HTERT RPE-1 (cell line): ENCODE results near the gene PRMT7.

ENCODE experiments used
- in situ Hi-C: fragments of 300-500 bp; cut with MboI; formaldehyde crosslinking; loops from 4 replicates; pipeline ENCODE4 v1.14.3; 2020; ENCODE audit warnings: low sequenced_read_pairs

Gene PRMT7

DNA sequence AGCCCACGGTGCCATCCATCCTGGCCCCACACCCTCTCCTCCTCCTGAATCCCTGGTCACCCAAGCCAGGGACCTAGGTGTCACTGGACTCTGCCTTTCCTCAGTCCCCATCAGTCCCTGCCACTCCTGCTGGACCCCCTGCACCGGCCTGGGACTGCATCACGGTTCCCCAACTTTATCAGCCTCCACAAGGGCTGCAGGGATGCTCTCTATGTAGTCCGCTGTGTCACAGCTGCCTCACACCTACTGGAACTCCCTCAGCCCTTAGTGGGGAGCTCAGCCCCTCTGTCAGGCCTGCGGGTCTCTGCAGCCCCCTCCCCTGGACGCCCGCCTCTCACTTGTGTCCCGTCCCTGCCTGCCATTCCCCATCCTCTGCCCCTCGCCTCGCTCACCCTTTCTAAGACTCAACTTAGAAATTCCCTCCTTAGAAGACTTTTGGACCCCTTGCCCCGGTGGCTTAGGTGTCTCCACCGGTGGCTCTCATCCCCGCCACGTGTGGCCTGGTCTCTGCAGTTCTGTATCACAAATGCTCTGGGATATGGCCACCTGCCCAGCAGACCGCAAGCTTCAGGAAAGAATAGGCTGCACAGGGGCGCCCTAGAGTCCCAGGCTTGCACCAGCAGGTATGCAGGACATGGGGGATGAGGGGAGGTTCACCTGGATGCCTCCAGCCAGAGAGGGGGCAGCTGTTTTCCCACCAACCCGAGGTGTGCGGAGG, 62.9 kb downstream of the PRMT7 start:
- in situ Hi-C loops: no loop called here

DNA sequence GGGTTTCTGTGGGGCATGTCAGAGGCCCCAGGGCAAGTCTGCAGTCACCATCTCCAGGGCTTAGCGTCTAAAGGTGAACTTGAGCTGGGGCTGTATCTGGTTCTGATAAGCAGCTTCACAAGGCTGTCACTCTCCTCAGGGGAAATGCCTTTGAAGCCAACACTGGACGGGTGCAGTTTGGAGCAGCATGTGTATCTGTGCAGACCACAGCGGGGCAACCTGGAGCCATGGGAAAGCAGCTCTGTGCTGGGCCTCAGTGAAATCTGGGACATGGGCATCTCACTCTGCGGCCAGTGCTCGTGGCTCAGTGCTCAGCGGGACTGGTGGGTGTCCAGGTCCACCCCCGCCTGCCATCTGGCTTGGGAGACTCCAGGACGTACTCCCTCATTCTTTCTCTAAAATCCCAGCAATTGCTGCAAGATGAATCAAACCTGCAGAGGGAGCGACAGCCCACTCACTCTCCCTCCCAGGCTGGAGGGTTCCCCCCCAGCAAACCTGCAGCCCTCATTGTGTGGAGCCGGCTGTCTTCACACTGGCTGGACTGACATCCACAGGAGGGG, 63.5 kb downstream of the PRMT7 start:
- in situ Hi-C loops: no loop called here

DNA sequence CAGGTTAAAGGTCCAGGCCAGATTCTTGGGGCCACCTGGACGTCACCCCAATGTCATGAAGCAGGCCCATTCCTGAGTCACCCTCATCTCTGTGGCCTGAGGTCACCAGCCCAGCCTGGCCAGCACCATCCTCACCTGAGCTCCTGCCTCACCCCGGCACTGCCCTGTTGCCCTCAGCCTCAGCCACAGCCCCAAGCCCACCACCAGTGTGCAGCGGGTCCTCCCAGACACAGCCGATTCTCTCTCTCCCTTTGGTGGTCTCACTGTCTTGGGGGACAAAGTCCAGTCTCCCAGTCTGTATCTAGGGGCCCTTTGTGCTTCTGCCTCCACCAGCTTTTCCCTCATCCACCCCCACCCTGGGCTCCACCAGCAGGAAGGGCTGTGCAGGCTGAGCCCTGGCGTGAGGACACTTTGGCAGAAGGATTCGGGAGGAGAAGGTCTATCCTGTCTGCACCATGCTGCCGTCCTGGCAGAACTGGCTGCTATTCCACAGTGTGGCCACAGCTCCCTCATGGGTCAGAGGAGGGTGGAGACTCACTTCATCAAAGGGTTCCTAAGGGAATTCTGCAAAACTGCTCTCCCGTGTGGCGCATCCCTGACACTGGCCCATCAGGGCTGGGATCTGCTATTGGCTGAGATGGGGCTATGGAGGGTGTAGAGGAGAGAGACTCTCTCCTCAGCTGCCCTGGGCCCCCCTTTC, 64.3 kb downstream of the PRMT7 start:
- in situ Hi-C loops: no loop called here

GRCh38 chr16:68375801-68376536, 65.2 kb downstream of the PRMT7 start:
- in situ Hi-C loops: no loop called here

- in situ Hi-C loops: no loop called here
Measured at GRCh38 chr16:68376590-68376989, 65.8 kb downstream of the PRMT7 start.

DNA sequence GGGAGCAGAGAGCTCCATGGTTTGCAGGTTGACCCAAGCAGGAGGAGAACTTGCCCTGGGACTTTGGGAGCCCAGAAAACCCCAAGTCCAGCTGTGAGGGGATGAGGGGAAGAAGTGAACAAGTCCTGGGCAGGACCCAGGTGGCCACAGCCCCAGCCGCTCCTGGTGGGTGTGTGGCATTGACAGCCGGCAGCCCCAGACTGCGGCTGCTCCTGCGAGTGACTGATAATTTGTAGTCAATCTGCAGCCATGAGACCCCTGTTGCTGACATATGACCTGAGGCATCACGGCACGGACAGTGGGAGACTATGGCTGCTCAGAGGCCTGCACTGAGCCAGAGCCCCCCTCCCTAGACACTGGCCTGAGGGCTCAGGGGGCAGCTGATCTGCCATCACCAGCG, 66.4 kb downstream of the PRMT7 start:
- in situ Hi-C loops: no loop called here

- in situ Hi-C loops: no loop called here
Measured at GRCh38 chr16:68377667-68378393, 67.0 kb downstream of the PRMT7 start.

DNA sequence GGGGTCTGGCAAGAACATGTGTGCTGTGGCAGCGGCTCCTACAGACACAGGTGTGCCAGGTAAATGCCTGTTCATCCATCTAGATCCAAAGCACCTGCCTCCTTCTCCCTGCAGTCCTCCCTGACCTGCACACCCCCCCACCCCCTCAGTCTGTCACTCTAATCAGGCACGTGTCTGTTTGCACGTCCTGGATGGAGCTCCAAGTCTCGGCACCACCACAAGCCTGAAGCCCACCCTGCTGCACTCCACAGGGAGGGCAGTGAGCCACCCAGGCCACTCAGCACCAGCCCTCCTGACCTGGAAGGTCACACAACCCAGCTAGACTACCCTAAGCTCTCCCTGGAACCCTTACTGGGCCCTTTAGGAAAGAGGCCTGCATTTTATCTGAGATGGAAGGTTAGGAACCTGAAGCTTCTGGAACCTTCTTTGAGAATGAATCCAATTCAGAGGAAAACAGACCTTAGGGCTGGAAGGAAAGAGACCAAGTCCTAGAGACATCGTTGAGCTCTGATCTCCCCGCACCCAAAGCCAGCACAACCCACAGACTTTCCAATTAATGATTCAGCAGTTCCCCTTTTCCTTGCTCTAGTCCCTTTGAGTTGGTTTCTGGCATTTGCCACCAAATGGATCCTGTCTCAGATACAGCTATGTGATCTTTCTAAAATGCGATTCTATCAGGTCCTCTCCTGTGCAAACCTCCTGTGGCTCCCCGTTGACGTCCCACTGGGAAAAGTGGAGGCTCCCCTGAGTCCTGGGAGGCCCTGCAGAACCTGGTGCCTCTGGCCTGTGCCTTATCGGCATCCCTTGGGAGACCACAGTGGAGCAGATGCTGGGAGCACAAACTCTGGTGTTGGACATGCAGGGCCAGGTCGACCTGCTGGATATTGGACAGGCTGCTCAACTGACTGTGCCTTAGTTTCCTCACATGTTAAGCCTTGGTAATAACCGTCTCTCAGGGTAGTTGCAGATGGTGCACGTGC, 67.9 kb downstream of the PRMT7 start:
- in situ Hi-C loops: no loop called here

DNA sequence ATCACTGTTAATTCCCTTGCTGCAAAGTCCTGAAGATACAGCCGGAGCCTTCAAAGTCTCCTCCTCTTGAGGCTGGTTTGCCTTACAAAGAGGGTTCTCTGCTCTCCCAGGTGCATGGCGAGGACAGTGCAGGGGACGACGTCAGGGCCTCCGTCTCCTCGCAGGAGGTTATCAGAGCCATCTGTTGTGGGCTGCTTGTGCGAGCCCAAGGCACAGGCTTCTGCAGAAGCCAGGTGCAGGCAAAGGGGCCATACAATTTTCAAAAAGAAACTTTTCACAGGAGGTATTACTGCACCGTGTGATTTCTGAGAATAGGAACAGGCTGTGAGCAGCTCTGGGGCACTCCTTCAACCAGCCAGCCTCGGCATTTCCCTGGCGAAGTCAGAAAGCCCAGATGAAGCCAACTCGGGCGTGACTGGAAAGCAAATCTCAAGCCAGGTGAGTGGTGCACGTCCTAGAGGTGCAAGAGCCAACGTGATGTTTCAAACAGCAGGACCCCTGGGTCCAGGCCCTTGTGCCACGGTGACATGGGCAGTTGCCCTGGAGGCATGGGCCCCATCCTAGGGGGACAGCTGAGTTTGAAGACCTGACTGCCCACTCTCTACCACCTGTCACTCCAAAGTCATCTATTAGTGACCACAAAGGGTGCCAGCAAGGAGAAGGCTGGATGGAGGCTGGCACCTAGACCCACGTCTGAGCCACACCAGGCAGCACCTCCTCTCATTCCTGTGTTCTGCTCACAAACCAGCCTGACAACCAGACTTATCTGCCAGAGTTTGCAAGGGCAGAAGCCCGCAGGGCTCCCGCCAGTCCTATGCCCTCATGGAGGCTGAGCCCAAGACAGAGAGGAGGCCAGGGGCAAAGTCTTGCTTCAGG, 68.9 kb downstream of the PRMT7 start:
- in situ Hi-C loops: no loop called here

GRCh38 chr16:68380348-68380670, 69.5 kb downstream of the PRMT7 start:
- in situ Hi-C loops: no loop called here

DNA sequence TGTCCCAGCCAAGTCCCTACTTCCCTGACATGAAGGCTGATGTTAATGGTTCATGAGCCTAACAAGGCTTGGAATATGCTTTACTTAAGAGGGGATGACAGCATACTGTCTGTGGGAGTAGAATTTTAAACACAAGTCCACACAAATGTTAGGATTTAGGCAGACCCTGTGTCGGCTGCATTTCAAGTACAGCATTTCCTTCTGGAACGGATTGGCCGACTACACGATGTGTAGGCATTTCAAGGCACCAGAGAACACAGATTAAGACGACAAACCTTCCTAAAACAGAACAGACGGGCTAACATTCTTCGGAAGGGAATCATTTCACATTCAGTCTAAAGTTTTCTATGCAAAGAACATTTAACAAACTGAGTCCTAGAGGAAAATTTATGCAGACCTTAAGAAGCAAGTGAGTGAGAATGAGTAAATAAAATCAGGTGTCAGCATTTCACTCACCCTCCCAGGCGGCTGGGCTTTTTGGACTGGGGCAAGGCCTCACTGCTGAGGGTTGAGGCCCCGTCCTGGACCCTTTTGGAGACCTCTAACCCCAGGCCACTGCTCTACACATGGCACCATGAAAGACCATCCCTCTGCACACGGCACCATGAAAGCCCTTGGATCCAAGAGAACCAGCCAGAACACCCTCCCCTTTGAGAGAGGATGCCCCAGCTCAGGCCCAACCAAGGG, 70.0 kb downstream of the PRMT7 start:
- in situ Hi-C loops: no loop called here

- in situ Hi-C loops: no loop called here
Measured at GRCh38 chr16:68381363-68381724, 70.5 kb downstream of the PRMT7 start.

DNA sequence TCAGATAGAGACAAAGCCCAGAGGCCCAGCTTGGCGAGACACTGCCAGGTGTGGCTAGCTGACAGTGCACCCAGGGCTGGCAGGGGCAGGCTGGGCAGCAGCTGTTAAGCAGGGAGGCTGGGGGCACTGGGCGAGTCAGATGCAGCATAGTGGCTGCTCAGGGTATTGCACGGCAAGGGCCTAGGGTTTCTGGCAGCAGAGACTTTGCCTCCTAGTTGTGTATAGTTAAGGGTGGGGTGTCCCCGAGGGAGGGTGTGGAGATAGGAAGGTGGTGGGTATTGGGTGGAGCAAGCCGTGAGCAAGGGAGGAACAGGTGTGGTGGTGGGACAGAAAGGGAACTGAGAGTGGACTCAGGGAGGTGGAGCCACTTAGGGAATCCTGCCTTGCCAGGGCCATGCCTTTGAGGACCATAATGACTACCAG, 71.5 kb downstream of the PRMT7 start:
- in situ Hi-C loops: no loop called here

DNA sequence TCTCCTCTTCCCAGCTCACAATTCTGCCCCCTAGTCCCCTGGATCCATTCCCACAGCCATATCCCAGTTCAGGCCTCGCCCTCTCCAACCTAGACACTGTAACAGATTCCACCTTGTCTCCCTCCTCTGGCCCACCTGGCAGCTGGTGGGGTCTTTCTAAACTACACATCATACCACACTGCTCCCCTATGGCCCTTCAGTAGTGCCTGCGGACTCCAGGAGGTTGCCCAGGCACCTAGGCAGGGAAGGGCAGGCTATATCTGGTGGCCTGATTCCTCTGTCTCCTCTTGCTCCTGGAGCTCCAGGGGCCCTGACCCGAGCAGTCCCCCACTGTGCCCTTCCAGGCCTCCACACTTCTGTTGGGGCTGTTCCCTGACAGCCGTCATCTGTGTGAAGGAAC, 73.0 kb downstream of the PRMT7 start:
- in situ Hi-C loops: no loop called here

GRCh38 chr16:68384288-68385161, 73.7 kb downstream of the PRMT7 start:
- in situ Hi-C loops: no loop called here

- in situ Hi-C loops: no loop called here
Measured at GRCh38 chr16:68385371-68385770, 74.6 kb downstream of the PRMT7 start.

DNA sequence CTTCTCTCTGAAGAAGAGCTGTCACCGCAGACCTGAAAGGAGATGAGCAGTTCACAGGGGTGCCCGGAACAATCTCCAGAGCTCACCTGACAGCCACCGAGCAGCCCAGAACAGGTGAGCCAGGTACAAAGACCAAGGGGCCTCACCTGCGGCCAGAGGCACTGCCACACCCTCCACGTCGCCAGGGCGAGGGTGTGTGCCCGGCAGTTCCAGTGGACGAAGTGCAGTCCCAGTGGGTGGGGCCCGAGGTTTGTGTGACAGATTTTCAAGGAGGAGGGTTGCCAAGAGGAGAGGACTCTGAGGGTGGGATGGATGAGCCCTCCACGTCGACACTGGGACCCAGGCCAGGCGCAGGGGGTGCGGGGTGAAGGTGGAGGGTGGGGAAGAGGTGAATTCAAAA, 75.8 kb downstream of the PRMT7 start:
- in situ Hi-C loops: no loop called here

DNA sequence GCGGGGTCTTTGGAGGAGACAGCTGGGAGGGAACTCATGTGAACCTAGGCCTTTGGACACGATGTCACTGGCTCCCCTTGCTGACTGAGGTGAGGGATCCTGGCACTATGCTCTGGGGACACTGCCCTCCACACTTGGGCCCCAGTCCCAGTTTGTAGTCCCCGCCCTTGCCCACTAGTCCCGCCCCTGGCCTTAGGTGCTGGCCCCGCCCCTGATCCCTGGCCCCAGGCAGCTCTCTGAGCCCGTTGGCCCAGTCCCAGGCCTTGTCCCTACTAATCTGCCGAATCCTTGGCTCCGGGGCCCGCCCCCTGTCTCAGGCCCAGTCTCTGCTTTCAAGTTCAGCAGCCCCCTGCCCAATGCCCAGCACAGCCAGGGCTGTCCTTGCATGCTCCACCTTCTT, 76.5 kb downstream of the PRMT7 start:
- in situ Hi-C loops: no loop called here
